Ovary (tissue), 3 donors: ENCODE results near the gene NPHP4.

Source experiments
- CTCF ChIP-seq, 3 donors: fragments of 450-650 bp in 2 of 3; fragments of 200-600 bp in 1 of 3; IDR thresholded peaks; one replicate each; pipeline versions ENCODE4 v1.5.1 to v1.8.0; 2016 to 2022; ENCODE audit warnings: antibody characterized with exemption in 3 of 3, mild to moderate bottlenecking in 1 of 3
- POLR2A ChIP-seq: fragments of 450-650 bp; IDR thresholded peaks from one replicate; pipeline ENCODE4 v1.6.1; 2017; ENCODE audit warnings: antibody characterized with exemption, mild to moderate bottlenecking, moderate library complexity
- donor health status: DM: no; HTN: no; CAD: no.

- TF ChIP-seq CTCF (IDR thresholded peaks at IDR 0.05) (no peak), POLR2A (no peak)
These were observed 170.0 kb downstream of the NPHP4 start for GRCh38 chr1:5822266-5822665.
